Right lobe of liver (tissue), 4 donors: Measurements from ENCODE around the gene ATIC.

Experiments
- POLR2A ChIP-seq: fragments of 450-650 bp; IDR thresholded peaks from one replicate; pipeline ENCODE4 v1.6.1; 2017; ENCODE audit warnings: antibody characterized with exemption, mild to moderate bottlenecking
- TF ChIP-seq, protein P1 (sequence below), 4 donors: fragments of 200-600 bp in 3 of 4; fragments of 450-650 bp in 1 of 4; IDR thresholded peaks; one replicate each; pipeline versions ENCODE4 v1.5.1 to v1.8.0; 2016 to 2022; ENCODE audit warnings: antibody characterized with exemption in 4 of 4, mild to moderate bottlenecking in 2 of 4
- donor health status: DM: no; HTN: no; CAD: no.
- donor health status: DM: no; HTN: no; CAD: no.
- donor health status: DM: no; HTN: yes; CAD: no.

GRCh38 chr2:215375467-215375830, 63.6 kb downstream of the ATIC start:
- TF ChIP-seq, protein P1, sequence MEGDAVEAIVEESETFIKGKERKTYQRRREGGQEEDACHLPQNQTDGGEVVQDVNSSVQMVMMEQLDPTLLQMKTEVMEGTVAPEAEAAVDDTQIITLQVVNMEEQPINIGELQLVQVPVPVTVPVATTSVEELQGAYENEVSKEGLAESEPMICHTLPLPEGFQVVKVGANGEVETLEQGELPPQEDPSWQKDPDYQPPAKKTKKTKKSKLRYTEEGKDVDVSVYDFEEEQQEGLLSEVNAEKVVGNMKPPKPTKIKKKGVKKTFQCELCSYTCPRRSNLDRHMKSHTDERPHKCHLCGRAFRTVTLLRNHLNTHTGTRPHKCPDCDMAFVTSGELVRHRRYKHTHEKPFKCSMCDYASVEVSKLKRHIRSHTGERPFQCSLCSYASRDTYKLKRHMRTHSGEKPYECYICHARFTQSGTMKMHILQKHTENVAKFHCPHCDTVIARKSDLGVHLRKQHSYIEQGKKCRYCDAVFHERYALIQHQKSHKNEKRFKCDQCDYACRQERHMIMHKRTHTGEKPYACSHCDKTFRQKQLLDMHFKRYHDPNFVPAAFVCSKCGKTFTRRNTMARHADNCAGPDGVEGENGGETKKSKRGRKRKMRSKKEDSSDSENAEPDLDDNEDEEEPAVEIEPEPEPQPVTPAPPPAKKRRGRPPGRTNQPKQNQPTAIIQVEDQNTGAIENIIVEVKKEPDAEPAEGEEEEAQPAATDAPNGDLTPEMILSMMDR (IDR thresholded peaks at IDR 0.05) = no peak
- TF ChIP-seq POLR2A = no peak
